Astrocyte of the cerebellum (primary cell): ENCODE measurements around the gene TBC1D32.
"Not testable (repeated sequence)": the region's sequence is repeated elsewhere in the genome, so short reads cannot be mapped to it uniquely, and the experiment has no call there.

ENCODE experiments used
- DNase-seq: peaks from one replicate; pipeline ENCODE4 v3.0.0-alpha.2; 2011; ENCODE audit warnings: low read depth
- H3K4me3 ChIP-seq: 2 replicates; pipeline ENCODE4 v1.5.1; 2011; ENCODE audit warnings: mild to moderate bottlenecking, low read depth, low read length, moderate library complexity
- in situ Hi-C: cut with HindIII; loops from 2 replicates; pipeline ENCODE4 v1.10.0; 2017; ENCODE audit warnings: low sequenced_read_pairs
- TF ChIP-seq, protein P1 (sequence below): IDR thresholded peaks from 2 replicates; pipeline ENCODE4 v1.5.1; 2012; ENCODE audit warnings: low read length, low read depth, moderate library complexity, mild to moderate bottlenecking; ENCODE audit errors: missing control alignments

The TBC1D32 gene

DNA sequence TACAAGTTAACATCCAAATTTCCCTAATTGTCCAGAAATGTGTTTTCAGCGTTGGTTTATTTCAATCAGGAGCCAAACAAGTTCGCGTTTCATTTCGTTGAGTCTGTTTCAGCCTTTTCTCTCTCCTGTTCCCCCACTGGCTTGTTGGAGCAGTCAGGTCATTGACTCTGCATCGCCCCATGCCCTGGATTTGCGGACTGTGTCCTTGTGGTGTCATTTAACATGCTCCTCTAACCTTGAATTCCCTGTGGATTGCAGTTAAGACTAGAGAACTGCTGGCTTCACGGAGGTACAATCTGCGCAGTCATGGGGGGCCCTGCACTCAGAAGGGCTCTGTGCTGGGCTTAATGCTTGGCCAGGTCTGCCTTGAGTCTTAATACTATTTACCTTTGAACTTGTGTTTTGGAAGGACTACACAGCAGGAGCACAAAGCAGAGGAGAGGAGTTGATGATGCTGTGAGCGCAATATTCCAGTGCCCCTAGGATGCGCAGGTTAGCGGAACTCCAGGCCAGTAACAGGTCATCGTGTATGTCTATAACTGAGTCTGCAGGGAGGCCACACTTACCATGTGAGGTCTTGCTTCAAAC is 5.5 kb upstream of the TBC1D32 start:
- TF ChIP-seq, protein P1, sequence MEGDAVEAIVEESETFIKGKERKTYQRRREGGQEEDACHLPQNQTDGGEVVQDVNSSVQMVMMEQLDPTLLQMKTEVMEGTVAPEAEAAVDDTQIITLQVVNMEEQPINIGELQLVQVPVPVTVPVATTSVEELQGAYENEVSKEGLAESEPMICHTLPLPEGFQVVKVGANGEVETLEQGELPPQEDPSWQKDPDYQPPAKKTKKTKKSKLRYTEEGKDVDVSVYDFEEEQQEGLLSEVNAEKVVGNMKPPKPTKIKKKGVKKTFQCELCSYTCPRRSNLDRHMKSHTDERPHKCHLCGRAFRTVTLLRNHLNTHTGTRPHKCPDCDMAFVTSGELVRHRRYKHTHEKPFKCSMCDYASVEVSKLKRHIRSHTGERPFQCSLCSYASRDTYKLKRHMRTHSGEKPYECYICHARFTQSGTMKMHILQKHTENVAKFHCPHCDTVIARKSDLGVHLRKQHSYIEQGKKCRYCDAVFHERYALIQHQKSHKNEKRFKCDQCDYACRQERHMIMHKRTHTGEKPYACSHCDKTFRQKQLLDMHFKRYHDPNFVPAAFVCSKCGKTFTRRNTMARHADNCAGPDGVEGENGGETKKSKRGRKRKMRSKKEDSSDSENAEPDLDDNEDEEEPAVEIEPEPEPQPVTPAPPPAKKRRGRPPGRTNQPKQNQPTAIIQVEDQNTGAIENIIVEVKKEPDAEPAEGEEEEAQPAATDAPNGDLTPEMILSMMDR, result no peak
- in situ Hi-C loops, result no loop called here
- no peak overlapping the region for H3K4me3 ChIP-seq
- DNase-seq, result no peak

DNA sequence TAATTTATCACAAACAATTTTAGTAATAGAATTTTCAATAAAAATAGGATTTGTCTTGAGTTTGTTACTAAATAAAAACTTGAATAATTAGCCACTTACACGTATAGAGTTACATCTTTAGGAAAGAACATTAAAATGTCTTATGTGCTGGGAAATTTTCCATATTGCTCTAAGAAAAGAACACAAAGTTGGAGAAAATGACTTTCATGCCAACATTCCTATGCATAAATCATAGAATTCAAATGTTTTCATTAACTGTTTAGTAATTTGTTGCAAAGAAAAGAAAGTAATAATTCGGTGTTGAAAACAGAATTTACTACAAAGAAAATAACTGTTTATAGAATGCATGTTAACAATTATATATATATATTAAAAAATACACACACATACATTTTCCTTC is 4.7 kb upstream of the TBC1D32 start:
- DNase-seq, result no peak
- in situ Hi-C loops, result no loop called here
- H3K4me3 ChIP-seq, result no peak overlapping the region
- TF ChIP-seq, protein P1, result no peak

DNA sequence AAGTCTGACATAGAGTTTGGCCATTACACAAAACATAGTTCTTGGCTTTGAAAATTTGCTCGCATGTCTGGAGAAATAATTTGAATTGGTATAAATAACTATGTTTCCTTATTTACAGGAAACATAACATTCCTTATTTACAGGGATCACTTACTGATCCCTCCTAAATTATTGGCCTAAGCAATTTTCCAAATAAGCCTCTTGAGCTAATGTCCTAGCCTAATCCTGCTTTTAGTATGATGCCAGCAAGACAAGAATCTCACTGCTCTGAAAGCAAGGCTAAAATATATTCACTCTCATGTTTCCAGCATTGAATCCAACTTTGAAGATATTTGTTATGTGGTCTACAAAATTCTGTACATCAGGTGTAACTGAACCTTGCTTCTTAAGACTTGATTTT is 4.1 kb upstream of the TBC1D32 start:
- in situ Hi-C loops, result no loop called here
- DNase-seq, result no peak
- H3K4me3 ChIP-seq, result no peak overlapping the region
- TF ChIP-seq, protein P1, result no peak

DNA sequence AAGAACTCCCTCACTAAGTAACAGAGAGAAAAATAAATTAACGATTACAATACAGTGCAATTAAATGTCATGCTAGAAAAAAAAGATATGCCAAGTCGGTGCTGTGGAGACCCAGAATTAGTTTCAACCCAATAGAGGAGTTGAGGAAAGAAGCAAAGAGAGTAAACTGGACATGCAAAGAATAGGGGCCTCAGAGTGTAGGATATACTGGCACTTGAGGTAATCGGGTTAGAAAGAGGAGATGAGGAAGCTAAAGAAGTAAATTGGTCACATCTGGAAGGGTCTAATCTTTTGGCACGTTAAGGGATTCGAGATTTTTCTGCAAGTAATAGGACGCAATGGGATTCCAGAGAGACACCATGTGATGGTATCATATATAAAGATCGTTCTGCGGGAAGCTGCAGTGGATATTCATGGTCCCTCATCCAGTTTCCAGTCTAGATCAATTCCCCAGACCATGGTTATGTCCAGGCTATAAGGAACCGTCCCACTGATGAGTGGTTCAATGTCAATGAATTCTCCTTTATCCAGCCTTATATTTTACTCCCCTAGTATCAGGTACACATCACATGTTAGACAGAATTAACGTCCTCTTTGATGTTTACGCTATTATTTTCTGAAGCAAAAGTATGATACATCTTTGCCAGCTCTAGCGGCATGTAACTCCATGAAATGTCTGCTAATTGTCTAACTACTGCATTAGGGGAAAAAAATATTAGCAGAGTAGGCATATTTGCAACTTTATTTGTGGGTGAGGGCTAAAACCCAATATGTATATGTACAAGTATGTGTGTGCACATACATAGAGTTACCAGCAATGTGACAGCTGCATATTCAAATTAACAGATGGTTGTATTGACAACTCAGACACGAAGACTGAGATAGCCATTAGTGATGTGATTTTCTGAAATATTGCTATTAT is 1.1 kb upstream of the TBC1D32 start:
- TF ChIP-seq, protein P1, result no peak
- in situ Hi-C loops, result no loop called here
- H3K4me3 ChIP-seq, result peak overlapping the region; percentile 68
- no peak for DNase-seq

DNA sequence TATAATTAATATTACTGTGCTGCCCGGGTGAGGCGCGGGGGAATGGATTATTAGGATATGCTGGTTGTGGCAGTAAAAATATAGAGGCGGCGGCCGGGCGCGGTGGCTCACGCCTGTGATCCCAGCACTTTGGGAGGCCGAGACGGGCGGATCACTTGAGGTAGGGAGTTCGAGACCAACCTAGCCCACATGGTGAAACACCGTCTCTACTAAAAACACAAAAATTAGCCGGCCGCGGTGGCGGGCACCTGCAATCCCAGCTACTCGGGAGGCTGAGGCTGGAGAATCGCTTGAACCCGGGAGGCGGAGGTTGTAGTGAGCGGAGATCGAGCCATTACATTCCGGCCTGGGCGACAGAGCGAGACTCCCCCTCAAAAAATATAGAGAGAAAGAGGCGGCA is 586 bp downstream of the TBC1D32 start:
- in situ Hi-C loops, DNase-seq: not testable (repeated sequence)
- peak overlapping the region; percentile 68 for H3K4me3 ChIP-seq

DNA sequence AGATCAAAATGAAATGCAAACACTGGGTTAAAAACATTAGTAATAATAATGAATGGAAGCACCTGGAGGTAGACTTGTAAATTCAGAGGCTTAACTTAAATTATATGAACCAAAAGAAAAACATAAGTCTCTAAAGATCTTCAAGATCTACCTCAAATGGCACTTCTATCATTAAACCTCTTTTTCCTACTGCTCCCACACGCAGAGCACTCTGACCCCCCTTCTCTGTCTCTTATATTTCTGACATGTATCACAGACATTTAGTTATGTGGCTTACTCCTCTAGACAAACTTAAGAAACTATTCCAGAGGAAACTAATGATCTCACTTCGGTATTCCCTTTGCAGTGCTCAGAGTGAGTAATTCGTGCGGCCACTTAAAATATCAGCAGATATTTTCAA is 1.1 kb downstream of the TBC1D32 start:
- no peak for DNase-seq
- TF ChIP-seq, protein P1, result no peak
- H3K4me3 ChIP-seq, result no peak overlapping the region
- in situ Hi-C loops, result no loop called here

DNA sequence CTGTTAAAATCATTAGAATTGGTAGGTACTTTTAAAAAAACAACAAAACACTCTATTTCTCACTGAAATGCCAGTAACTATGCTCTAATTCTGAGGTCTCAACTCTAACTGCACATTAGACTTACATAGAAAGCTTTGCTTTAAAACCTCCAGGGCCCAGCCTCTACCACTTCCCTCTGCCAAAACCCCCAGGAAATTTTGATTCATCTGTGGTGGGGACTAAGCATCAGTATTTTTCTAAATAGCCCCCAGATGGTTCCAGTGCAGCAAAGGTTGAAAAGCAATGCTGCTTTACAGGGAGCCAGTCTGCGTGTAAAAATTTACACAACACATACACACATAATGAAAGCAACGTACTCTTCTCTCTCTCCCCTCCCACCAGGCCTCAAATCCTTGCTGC is 3.8 kb downstream of the TBC1D32 start:
- DNase-seq, result no peak
- in situ Hi-C loops, result no loop called here
- TF ChIP-seq, protein P1, result no peak
- H3K4me3 ChIP-seq, result no peak overlapping the region
